NOMO-1 treated with DMSO at 0.1 percent for 48 hours (cell line): ENCODE measurements around the gene LRMDA.
"Not testable (repeated sequence)": the region's sequence is repeated elsewhere in the genome, so short reads cannot be mapped to it uniquely, and the experiment has no call there.

Experiments used
- DNase-seq: peaks from one replicate; lab custom pipeline; 2025; ENCODE audit not compliant: unreplicated experiment; lab: John Stamatoyannopoulos, UW

LRMDA gene

GRCh38 chr10:75764974-75765788, 333.8 kb downstream of the LRMDA start:
- no peak for DNase-seq

GRCh38 chr10:75765789-75766096, 334.3 kb downstream of the LRMDA start:
- DNase-seq = no peak

GRCh38 chr10:75766106-75766505, 334.7 kb downstream of the LRMDA start:
- DNase-seq = no peak

- DNase-seq = not testable (repeated sequence)
Observed at GRCh38 chr10:75766752-75767151, 335.3 kb downstream of the LRMDA start.

- no peak for DNase-seq
Observed at GRCh38 chr10:75770626-75771081, 339.2 kb downstream of the LRMDA start.

GRCh38 chr10:75771606-75772005, 340.2 kb downstream of the LRMDA start:
- no peak for DNase-seq

GRCh38 chr10:75772153-75772887, 340.9 kb downstream of the LRMDA start:
- DNase-seq = peak; percentile 70

- DNase-seq = no peak
Observed at GRCh38 chr10:75773231-75773780, 341.9 kb downstream of the LRMDA start.

GRCh38 chr10:75773813-75774782, 342.7 kb downstream of the LRMDA start:
- DNase-seq = no peak

GRCh38 chr10:75774783-75775490, 343.5 kb downstream of the LRMDA start:
- no peak for DNase-seq

- DNase-seq = no peak
Observed at GRCh38 chr10:75776738-75777504, 345.5 kb downstream of the LRMDA start.

GRCh38 chr10:75778665-75779064, 347.2 kb downstream of the LRMDA start:
- no peak for DNase-seq

- DNase-seq = no peak
Observed at GRCh38 chr10:75779276-75779675, 347.9 kb downstream of the LRMDA start.

GRCh38 chr10:75782463-75783248, 351.2 kb downstream of the LRMDA start:
- peak; percentile 36 for DNase-seq

- DNase-seq = no peak
Observed at GRCh38 chr10:75788394-75789205, 357.2 kb downstream of the LRMDA start.

- no peak for DNase-seq
Observed at GRCh38 chr10:75793848-75794247, 362.4 kb downstream of the LRMDA start.

- no peak for DNase-seq
Observed at GRCh38 chr10:75801121-75801520, 369.7 kb downstream of the LRMDA start.

GRCh38 chr10:75801661-75802060, 370.2 kb downstream of the LRMDA start:
- DNase-seq = no peak
